SIG-M5 treated with dmso at 0.1 percent for 504 hours (cell line): Measurements from ENCODE around the gene KRTAP4-12.
"Not testable (repeated sequence)": the region's sequence is repeated elsewhere in the genome, so short reads cannot be mapped to it uniquely, and the experiment has no call there.

Experiments
- DNase-seq: peaks from one replicate; lab custom pipeline; 2025; ENCODE audit not compliant: unreplicated experiment; lab: John Stamatoyannopoulos, UW

The KRTAP4-12 gene

DNA sequence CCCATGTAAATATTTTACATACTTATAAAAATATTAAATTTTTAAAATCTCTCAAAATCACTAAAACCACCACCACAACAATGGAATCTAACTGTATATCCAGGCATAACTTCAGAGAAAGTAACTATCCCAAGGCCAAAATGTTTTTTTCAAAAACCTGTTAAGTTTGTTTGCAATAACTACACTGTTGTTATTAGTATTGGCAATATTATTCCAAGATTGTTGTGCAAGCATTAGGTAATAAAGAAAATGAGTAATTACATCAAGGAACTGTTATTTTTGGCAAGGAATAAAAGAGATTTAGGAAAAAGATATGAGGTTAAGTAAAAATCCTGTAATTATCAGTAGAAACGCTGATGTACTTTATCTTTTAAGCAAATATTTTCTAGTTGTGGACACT lies 3.4 kb upstream of the KRTAP4-12 start:
- DNase-seq: no peak

DNA sequence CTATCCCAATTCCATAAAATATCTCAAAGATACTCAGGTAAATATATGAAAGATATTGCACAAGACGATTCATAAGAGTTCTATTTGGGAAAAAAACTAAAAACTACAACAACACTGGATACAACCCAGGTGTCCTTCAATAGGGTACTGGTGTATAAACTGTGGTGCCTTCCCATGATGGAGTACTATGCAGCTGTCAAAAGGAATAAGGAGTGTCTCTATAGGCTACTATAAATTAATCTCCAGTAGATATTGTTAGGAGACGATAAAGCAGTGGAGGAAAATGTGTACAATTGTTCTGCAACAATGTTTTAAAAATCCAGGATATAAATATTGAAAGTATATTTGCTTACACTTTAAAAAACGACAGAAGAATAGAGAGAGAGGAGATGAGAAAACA lies 2.4 kb upstream of the KRTAP4-12 start:
- no peak for DNase-seq

DNA sequence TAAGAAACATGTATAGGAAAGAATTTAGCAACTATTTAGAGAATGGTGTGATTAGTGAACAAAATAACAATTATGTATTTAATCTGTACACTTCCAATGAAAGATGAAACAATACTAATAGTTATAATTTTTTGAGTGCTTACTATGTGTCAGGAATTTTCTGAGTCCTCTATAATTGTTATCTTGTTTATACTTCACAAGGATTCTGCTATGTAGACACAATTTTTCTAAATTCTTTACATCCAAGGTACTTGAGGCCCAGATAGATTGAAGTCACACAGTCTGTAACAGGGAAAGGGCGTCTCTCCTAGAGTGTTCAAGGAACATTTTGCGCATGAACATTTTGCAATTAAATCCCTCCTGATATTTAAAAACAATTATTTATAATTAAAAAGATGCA lies 1.1 kb upstream of the KRTAP4-12 start:
- no peak for DNase-seq

DNA sequence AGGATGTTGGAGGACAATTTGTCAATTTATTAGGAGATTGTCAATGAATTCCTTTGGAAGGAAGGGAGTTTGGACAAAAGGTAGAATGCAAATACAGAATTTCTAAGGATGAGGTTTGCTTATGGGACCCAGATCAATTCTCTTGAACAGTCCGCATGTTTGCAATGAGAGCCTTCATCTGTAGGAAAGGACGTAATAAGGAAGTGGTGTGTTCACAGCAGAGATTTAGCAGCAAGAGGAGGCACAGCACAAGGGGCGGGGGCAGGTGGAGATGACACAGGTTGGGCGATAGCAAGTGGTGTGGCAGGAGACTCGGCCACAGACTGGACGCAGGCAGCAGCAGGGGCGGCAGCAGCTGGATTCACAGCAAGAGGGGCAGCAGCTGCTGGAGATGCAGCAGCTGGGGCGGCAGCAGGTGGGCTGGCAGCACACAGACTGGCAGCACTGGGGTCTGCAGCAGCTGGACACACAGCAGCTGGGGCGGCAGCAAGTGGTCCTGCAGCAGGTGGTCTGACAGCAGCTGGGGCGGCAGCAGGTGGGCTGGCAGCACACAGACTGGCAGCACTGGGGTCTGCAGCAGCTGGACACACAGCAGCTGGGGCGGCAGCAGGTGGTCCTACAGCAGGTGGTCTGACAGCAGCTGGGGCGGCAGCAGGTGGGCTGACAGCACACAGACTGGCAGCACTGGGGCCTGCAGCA lies 541 bp downstream of the KRTAP4-12 start:
- not testable (repeated sequence) for DNase-seq

DNA sequence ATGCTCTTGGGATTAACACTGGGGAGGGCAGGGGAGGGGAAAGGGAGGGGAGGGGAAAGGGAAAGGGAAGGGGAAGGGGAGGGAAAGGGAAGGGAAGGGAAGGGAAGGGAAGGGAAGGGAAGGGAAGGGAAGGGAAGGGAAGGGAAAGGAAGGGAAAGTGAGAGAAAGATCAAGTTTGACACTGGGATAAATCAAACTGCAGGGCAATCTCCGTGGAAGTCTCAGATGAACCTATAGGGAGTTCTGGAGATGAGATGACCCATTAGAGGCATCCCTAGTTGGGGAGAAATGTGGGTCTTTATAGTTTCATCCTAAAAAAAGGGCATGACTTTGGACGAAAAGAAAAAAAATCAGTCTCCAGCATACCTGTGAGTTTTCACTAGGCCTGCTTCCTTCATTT lies 2.2 kb downstream of the KRTAP4-12 start:
- no peak for DNase-seq

DNA sequence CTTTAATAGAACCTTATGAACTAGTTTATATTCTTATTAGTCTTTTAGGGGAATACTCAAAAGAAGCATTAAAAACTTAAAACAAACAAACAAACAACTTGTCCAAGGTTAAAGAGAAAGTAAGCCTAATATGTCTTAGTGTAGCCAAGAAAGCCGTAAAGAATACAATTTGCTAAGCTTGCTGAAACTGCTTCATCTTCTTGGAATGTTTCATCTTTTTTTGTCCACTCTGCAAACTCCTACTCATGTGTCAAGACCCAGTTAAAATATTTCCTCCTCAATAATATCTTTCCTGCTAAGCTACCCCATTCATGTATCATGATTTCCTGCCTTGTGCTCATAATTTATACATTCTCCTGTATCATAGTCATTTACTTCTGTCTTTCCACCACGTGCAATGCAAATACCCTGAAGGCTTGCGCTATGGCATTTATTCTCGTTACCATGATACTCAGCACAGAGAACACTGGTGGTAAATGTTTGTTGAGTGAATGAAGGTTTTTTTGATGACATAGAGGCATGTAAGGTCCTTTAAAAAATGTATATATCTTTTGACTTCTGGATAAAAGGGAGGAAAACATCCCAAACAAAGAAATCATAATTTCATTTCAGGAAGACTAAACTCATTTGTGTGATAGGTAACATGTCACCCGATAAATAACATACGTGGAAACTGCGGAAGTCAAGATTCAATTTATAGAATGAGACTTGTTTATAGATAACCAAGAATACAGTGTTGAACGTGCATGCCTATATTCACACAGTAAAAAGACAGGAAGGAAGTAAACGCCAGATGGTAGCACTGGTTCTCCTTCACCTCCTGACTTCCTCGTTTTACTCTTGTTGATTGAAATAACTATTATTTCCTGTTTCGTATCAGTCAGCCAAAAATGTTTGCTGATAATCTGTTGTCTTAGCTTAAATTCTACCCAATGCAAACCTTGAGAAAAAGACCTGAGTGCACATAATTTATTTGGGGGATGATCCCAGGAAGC lies 4.0 kb downstream of the KRTAP4-12 start:
- not testable (repeated sequence) for DNase-seq

DNA sequence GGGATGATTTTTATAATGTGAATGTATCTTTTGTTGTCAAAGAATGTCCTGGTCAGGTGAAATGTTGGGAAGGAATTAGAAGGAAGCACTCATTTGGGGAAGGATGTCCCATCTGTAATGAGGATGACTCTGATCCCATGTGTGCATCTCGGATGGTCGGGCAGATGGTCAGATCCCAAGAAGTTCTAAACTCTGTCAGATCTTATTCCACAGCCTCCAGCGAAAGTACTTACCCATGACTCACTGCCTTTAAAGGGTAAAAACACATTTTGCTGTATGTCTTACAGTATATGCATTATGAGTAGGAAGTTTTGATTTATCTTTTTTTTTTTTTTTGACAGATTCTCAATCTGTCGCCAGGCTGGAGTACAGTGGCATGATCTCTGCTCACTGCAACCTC lies 5.3 kb downstream of the KRTAP4-12 start:
- DNase-seq: no peak

DNA sequence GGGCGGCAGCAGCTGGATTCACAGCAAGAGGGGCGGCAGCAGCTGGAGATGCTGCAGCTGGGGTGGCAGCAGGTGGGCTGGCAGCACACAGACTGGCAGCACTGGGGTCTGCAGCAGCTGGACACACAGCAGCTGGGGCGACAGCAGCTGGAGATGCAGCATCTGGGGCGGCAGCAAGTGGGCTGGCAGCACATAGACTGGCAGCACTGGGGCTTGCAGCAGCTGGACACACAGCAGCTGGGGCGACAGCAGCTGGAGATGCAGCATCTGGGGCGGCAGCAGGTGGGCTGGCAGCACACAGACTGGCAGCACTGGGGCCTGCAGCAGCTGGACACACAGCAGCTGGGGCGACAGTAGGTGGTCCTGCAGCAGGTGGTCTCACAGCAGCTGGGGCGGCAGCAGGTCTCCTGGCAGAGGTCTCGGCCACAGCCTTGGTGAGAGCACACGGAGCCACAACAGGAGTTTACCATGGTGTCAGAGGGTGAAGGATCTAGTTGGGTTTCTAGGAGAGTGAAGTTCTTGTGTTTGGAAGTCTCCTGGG lies 6.1 kb downstream of the KRTAP4-12 start, which contains the start of gene KRTAP4-11:
Gene KRTAP4-11, minus strand, starts transcription at position 528 of the 541 bp plus-strand sequence. Its CDS starts 58 bp downstream, at position 470.
- not testable (repeated sequence) for DNase-seq

DNA sequence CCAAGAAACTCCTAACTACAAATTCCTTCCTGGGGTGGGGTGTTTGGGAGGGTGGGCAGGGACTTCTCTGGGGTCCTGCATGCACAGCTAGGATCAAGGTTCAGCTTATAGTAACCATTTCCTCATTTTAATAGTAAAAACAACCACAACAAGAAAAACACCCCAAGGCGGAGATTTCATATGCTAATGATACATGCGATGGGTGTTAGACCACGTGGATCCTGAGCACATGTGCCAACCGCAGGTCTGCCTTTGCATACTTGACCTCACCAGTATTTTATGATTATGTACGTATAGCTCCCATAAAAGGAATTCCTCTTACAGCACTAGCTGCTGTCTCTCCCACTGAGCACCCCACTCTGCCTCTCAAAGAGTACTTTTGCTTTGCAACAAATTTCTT lies 7.7 kb downstream of the KRTAP4-12 start:
- no peak for DNase-seq

DNA sequence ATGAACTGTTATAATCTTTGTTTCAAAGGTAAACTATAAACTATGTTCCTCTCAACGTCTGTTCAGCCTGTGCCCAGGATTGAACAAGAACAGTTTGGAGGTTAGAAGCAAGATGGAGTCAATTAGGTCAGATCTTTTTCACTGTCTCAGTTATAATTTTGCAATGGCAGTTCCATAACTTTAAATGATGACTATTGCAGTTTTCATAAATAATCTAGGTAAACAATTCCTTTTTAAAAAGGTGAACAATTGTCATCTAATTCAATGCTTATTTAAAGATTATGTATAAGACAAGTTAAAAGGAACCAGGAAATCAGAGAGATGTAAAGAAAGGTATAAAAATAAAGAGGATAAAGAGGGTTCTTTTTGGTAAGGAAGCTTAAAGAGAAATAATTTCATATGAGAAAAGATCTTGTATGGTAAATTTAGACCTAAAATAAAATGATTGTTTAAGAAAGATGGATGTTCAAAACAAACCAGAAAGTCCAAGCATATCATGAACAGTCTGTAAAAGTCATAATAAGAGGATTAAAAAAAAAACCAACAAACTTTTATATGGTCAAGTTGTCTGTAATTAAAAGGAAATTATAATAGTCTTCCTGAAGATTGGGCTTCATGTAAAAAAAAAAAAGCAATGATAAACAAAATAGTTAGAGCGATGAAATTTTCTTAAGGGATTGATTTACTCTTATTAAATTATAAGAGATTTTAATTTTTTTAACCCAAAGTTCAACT lies 12.7 kb downstream of the KRTAP4-12 start:
- DNase-seq: no peak

DNA sequence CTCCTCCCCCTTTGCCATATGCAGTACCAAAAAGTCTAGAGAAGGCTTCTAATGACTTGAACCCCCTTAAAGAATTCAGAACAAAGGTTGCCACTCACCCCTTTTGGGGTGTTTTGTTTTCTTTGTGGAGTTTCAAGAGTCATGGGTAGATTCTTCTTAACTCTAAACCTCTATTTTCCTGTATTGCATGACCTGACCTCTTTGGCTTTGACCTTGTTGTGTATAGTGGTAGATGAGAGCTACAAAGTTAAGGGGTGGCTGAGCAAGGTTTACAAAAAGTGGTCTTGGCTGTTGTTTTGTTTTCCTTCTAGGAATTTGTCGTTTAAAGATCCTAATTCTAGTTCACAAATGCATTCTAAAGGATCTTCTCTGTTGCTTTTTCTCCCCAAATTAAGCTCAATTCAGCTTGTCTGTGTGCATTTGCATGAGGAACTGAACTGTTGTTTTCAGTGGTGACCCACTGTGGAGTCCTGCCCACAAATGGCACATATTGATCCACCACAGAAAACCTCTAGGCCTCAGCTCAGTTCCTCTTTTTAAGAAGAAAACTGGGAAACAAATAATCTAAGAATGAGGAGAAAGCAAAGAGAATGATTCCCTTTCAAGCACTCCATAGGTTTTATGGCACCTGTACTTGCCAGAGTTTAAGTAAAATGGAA lies 15.1 kb downstream of the KRTAP4-12 start:
- not testable (repeated sequence) for DNase-seq

DNA sequence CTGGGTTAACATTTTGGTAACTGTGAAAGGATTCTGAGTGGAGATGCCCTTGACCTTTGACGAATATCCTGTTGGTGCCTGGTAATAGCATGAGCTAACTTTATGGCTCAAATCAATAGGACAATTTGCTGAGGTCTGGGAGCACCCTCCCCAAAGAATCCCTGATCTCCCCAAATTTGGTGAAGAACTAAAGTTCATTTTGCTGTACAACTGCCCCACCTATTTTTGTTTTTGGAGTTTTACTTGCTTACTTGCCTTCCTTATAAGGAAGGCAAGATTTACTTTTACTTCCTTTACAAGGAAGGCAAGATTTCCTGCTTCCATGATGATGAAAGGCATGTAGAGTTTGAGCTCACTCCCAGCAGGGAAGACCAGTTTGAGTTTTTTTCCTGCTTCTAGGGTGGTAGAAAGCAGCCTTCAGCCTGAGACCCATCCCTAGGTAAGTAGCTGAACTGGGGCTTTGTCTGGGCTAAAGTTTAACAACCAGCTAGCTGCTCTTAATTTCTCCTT lies 16.0 kb downstream of the KRTAP4-12 start:
- no peak for DNase-seq

DNA sequence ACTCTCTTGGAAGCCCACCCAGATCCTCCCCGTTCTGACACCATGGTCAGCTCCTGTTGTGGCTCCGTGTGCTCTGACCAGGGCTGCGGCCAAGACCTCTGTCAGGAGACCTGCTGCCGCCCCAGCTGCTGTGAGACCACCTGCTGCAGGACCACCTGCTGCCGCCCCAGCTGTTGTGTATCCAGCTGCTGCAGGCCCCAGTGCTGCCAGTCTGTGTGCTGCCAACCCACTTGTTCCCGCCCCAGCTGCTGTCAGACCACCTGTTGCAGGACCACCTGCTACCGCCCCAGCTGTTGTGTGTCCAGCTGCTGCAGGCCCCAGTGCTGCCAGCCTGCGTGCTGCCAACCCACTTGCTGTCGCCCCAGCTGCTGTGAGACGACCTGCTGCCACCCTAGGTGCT lies 18.6 kb downstream of the KRTAP4-12 start, which contains the start of gene KRTAP4-9:
Gene KRTAP4-9, plus strand, starts transcription at position 43 of the 400 bp plus-strand sequence. Its CDS starts 0 bp downstream, at position 43.
- not testable (repeated sequence) for DNase-seq

DNA sequence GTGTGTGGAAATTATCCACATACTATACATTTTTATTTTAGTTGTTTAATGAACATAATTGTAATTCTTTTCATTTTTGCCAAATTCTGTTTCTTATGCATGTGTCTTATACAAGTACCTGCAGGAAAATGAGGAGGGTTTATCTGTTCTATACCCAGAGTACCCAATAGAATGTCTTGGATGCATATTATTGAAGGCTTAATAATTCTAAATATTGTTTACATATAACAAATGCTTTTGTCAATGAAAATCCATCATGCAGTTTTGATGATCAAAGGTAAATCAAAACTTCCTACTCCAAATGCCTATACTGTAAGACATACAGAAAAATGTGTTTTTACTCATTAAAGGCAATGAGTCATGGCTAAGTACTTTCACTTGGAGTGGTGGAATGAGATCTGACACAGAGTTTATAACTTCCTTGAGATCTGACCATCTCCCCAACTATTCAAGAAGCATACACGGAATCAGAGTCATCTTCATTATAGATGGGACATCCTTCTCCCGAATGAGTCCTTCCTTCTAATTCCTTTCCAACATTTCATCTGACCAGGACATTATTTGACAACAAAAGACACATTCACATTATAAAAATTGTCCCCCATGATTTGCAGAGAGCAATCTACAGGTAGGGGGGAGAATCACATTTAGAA lies 19.5 kb downstream of the KRTAP4-12 start:
- not testable (repeated sequence) for DNase-seq

DNA sequence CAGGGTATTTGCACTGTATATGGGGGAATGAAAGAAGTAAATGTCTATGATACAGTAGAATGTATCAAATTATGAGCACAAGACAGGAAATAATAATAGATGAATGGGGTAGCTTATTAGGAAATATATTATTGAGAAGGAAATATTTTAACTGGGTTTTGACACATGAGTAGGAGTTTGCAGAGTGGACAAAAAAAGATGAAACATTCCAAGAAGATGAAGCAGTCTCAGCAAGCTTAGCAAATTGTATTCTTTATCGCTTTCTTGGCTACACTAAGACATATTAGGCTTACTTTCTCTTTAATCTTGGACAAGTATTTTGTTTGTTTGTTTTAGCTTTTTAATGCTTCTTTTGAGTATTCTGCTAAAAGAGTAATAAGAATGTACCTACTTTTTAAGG lies 20.1 kb downstream of the KRTAP4-12 start:
- DNase-seq: no peak

DNA sequence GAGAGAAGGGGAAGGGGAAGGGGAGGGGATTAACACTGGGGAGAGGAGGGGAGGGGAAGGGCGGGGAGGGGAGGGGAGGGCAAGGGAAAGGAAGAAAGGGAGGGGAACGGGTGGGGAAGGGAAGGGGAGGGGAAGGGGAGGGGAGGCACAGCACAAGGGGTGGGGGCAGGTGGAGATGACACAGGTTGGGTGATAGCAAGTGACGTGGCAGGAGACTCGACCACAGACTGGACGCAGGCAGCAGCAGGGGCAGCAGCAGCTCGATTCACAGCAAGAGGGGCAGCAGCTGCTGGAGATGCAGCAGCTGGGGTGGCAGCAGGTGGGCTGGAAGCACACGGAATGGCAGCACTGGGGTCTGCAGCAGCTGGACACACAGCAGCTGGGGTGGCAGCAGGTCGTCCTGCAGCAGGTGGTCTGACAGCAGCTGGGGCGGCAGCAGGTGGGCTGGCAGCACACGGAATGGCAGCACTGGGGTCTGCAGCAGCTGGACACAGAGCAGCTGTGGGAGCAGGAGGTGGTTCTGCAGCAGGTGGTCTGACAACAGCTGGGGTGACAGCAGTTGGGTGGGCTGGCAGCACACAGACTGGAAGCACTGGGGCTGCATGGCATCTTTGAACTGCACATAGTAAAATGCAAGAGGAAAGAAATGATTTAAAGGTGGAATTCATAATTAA lies 22.3 kb downstream of the KRTAP4-12 start, which contains the start of gene KRTAP4-16:
Gene KRTAP4-16, minus strand, starts transcription at position 624 of the 674 bp plus-strand sequence. Its CDS starts 0 bp downstream, at position 624.
- no peak for DNase-seq

DNA sequence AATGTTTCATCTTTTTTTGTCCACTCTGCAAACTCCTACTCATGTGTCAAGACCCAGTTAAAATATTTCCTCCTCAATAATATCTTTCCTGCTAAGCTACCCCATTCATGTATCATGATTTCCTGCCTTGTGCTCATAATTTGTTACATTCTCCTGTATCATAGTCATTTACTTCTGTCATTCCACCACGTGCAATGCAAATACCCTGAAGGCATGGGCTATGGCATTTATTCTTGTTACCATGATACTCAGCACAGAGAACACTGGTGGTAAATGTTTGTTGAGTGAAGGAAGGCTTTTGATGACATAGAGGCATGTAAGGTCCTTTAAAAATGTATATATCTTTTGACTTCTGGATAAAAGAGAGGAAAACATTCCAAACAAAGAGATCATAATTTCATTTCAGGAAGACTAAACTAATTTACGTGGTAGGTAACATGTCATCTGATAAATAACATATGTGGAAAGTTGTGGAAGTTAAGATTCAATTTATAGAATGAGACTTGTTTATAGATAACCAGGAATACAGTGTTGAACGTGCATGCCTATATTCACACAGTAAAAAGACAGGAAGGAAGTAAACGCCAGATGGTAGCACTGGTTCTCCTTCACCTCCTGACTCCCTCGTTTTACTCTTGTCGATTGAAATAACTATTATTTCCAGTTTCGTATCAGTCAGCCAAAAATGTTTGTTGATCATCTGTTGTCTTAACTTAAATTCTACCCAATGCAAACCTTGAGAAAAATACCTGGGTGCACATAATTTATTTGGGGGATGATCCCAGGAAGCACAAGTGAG lies 24.1 kb downstream of the KRTAP4-12 start:
- DNase-seq: not testable (repeated sequence)

DNA sequence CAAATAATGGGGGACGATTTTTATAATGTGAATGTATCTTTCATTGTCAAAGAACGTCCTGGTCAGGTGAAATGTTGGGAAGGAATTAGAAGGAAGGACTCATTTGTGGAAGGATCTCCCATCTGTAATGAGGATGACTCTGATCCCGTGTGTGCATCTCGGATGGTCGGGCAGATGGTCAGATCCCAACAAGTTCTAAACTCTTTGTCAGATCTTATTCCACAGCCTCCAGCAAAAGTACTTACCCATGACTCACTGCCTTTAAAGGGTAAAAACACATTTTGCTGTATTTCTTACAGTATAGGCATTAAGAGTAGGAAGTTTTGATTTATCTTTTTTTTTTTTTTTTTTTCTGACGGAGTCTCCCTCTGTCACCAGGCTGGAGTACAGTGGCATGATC lies 25.5 kb downstream of the KRTAP4-12 start:
- no peak for DNase-seq
